NCI-H1436 (cell line): ENCODE results near the gene USP20.
"Not testable (repeated sequence)": the region's sequence is repeated elsewhere in the genome, so short reads cannot be mapped to it uniquely, and the experiment has no call there.

Experiments
- DNase-seq: peaks from one replicate; lab custom pipeline; 2025; lab: John Stamatoyannopoulos, UW

The USP20 gene

GRCh38 chr9:129890718-129891299 is 55.6 kb downstream of the USP20 start:
- DNase-seq: not testable (repeated sequence)

- DNase-seq: no peak
Measured at GRCh38 chr9:129891569-129891968, 56.3 kb downstream of the USP20 start.

- DNase-seq: no peak
Measured at GRCh38 chr9:129894120-129894823, 59.0 kb downstream of the USP20 start.

- no peak for DNase-seq
Measured at GRCh38 chr9:129895376-129896268, 60.4 kb downstream of the USP20 start.

- DNase-seq: no peak
Measured at GRCh38 chr9:129897263-129897662, 62.0 kb downstream of the USP20 start.

- DNase-seq: no peak
Measured at GRCh38 chr9:129898185-129898584, 62.9 kb downstream of the USP20 start.

- no peak for DNase-seq
Measured at GRCh38 chr9:129899620-129900019, 64.4 kb downstream of the USP20 start.

- DNase-seq: no peak
Measured at GRCh38 chr9:129900263-129901027, 65.2 kb downstream of the USP20 start.

GRCh38 chr9:129901993-129902739 is 66.9 kb downstream of the USP20 start:
- DNase-seq: no peak

- no peak for DNase-seq
Measured at GRCh38 chr9:129902740-129903134, 67.5 kb downstream of the USP20 start.

- DNase-seq: no peak
Measured at GRCh38 chr9:129904734-129905133, 69.5 kb downstream of the USP20 start.

GRCh38 chr9:129906298-129906697 is 71.0 kb downstream of the USP20 start:
- DNase-seq: no peak

- no peak for DNase-seq
Measured at GRCh38 chr9:129907201-129907600, 71.9 kb downstream of the USP20 start.

- DNase-seq: no peak
Measured at GRCh38 chr9:129908906-129909305, 73.6 kb downstream of the USP20 start.

- DNase-seq: no peak
Measured at GRCh38 chr9:129909851-129910250, 74.6 kb downstream of the USP20 start.

- DNase-seq: no peak
Measured at GRCh38 chr9:129910628-129911567, 75.6 kb downstream of the USP20 start.

GRCh38 chr9:129914051-129914450 is 78.8 kb downstream of the USP20 start:
- DNase-seq: no peak

- DNase-seq: no peak
Measured at GRCh38 chr9:129916707-129917106, 81.4 kb downstream of the USP20 start.

GRCh38 chr9:129918296-129918950 is 83.2 kb downstream of the USP20 start:
- no peak for DNase-seq

- DNase-seq: no peak
Measured at GRCh38 chr9:129919277-129919676, 84.0 kb downstream of the USP20 start.
